ENCODE results near the gene SDF4. TPM values are rescaled to one million over a fixed set of nuclear protein-coding genes. Genes with fewer than 3 reads are reported as not detected.

The SDF4 gene
- total RNA-seq, 1 experiment from 2014 or later: 82.0 TPM

GRCh38 chr1:1183221-1183747 is 48.5 kb downstream of the SDF4 start:
- Histone ChIP-seq H4K8ac (replicated peaks; ENCODE audit: insufficient read length, low read depth, low read length) (no peak overlapping the region), H3K56ac (ENCODE audit: insufficient read length, low read depth, low read length) (no peak overlapping the region), H4K5ac (ENCODE audit: insufficient read length, low read depth, low read length) (no peak overlapping the region), H3K4me2 (ENCODE audit: insufficient read depth, insufficient read length, low read length) (no peak overlapping the region), H3K9me3 (ENCODE audit: control insufficient read depth, low read depth, low read length) (no peaks in the 10 kb centered on the region), H2AFZ (ENCODE audit: low read length) (no peak overlapping the region), H2BK120ac (ENCODE audit: low read depth, low read length, poor library complexity, severe bottlenecking) (no peak overlapping the region), H3K27me3 (ENCODE audit: insufficient read depth, low read length) (no peaks in the 10 kb centered on the region), H3K9ac (ENCODE audit: extremely low read depth, insufficient read length, low read length) (no peak overlapping the region), H4K91ac (ENCODE audit: insufficient read length, low read depth, low read length) (no peak overlapping the region), H3K79me2 (ENCODE audit: insufficient read depth, low read length) (no peaks in the 10 kb centered on the region), H2AK5ac (ENCODE audit: insufficient read length, low read length) (no peak overlapping the region), H3K4me1 (ENCODE audit: insufficient read depth, low read length) (no peaks in the 10 kb centered on the region), H3T11ph (ENCODE audit: low read length) (no peak overlapping the region), H4K20me1 (ENCODE audit: control insufficient read depth, insufficient read depth, insufficient read length) (no peaks in the 10 kb centered on the region), H3K23me2 (ENCODE audit: insufficient read length, low read depth, low read length, poor library complexity, severe bottlenecking) (no peaks in the 10 kb centered on the region), H2BK12ac (ENCODE audit: insufficient read length, low read depth, low read length) (no peak overlapping the region), H2BK15ac (ENCODE audit: low read depth, low read length) (no peak overlapping the region), H3K18ac (ENCODE audit: insufficient read length, low read depth, low read length) (no peak overlapping the region), H3K14ac (ENCODE audit: insufficient read depth, low read length) (no peak overlapping the region; the same call in 1 of the 2 replicates), H3K27ac (ENCODE audit: insufficient read length, low read depth, low read length) (no peak overlapping the region), H2BK20ac (ENCODE audit: low read depth, low read length, poor library complexity, severe bottlenecking) (no peak overlapping the region), H2BK5ac (ENCODE audit: insufficient read length, low read length) (no peak overlapping the region), H3K79me1 (ENCODE audit: insufficient read depth, low read depth, low read length, poor library complexity, severe bottlenecking) (no peaks in the 10 kb centered on the region), H3K23ac (ENCODE audit: insufficient read length, low read depth, low read length) (no peak overlapping the region), H3K4ac (ENCODE audit: low read depth, low read length) (no peak overlapping the region)
- peak overlapping the region in 2 of 3 experiments; percentile 22 to 84; a peak in 1 of 7 replicates for H3K27ac Mint-ChIP-seq
- TF ChIP-seq CTCF (conservative IDR thresholded peaks at IDR 0.05): no peak
- H3K9me3 Mint-ChIP-seq: no peaks in the 10 kb centered on the region; a peak in 2 of 5 replicates
- no CpG with 5 or more reads among the region's 21 CpGs for WGBS (ENCODE audit: extremely low coverage, insufficient read length, low lambda C conversion rate)
- H3K4me1 Mint-ChIP-seq: peaks cover 1 to 7% of the 10 kb centered on the region in 2 experiments; a peak in 2 of 4 replicates
- DNase-seq: no peak
- H3K27me3 Mint-ChIP-seq (ENCODE audit: low read depth): peaks cover 3% of the 10 kb centered on the region; the same call in 1 of the 2 replicates
- H3K36me3 Mint-ChIP-seq (ENCODE audit: insufficient read depth in 1 of 3, low read depth in 3 of 3): peaks cover 0 to 7% (median 0%) of the 10 kb centered on the region in 3 experiments; a peak in 1 of 7 replicates
- no peak overlapping the region for H3K4me3 Mint-ChIP-seq

All from H9 (cell line).